Naive thymus-derived CD4-positive, alpha-beta T cell (primary cell): Measurements from ENCODE around the gene SLC44A1. TPM values are rescaled to one million over a fixed set of nuclear protein-coding genes. Genes with fewer than 3 reads are reported as not detected.

Experiments used
- ATAC-seq: fragments of 150-1000 bp; cut with Tn5 transposase; 2 replicates; pipeline ENCODE4 v1.10.0; 2021; ENCODE audit warnings: mild to moderate bottlenecking, moderate library complexity
- CTCF ChIA-PET: fragments of 350-600 bp; sonication (Branson Sonifier 250); formaldehyde crosslinking; loops from one replicate; lab custom pipeline; 2021; ENCODE audit warnings: antibody characterized with exemption; lab: Charles Lee
- POLR2A ChIA-PET: fragments of 350-600 bp; sonication (Branson Sonifier 250); formaldehyde crosslinking; loops from one replicate; lab custom pipeline; 2021; ENCODE audit warnings: antibody characterized with exemption, inconsistent platforms; lab: Charles Lee
- DNase-seq, 9 donors: peaks; one replicate each; pipeline versions ENCODE4 v3.0.0 to v3.0.0-alpha.2; 2020 to 2022; ENCODE audit warnings: mixed read lengths in 1 of 9
- H3K27ac ChIP-seq: one replicate; pipeline ENCODE4 v1.7.0; 2013; ENCODE audit warnings: mild to moderate bottlenecking, low read depth, low read length, moderate library complexity
- H3K27me3 ChIP-seq, 2 donors: one replicate each; pipeline ENCODE4 v1.7.0; 2013; ENCODE audit warnings: low read length in 2 of 2, mild to moderate bottlenecking in 2 of 2, moderate library complexity in 2 of 2; ENCODE audit not compliant: control insufficient read depth in 2 of 2, insufficient read depth in 2 of 2
- H3K36me3 ChIP-seq, 3 experiments: 1 replicate in 2 of 3; 2 replicates in 1 of 3; pipeline ENCODE4 v1.7.0; 2013; ENCODE audit warnings: low read length in 3 of 3, mild to moderate bottlenecking in 3 of 3, moderate library complexity in 1 of 3; ENCODE audit not compliant: insufficient read depth in 3 of 3, control insufficient read depth in 2 of 3
- H3K4me1 ChIP-seq, 2 donors: one replicate each; pipeline ENCODE4 v1.7.0; 2013; ENCODE audit warnings: low read length in 2 of 2, mild to moderate bottlenecking in 2 of 2, moderate library complexity in 1 of 2; ENCODE audit not compliant: control insufficient read depth in 2 of 2, insufficient read depth in 2 of 2
- H3K4me3 ChIP-seq: 2 replicates; pipeline ENCODE4 v1.7.0; 2013; ENCODE audit warnings: mild to moderate bottlenecking, low read length
- H3K9me3 ChIP-seq, 3 experiments: 1 replicate in 2 of 3; 2 replicates in 1 of 3; pipeline ENCODE4 v1.7.0; 2013; ENCODE audit warnings: low read length in 3 of 3; ENCODE audit not compliant: control insufficient read depth in 2 of 3
- H3K27ac Mint-ChIP-seq, 9 donors: one replicate each; pipeline ENCODE4 v1.8.0; 2020 to 2022; ENCODE audit warnings: mixed read lengths in 9 of 9, mild to moderate bottlenecking in 8 of 9, moderate library complexity in 5 of 9, inconsistent platforms in 2 of 9
- H3K27me3 Mint-ChIP-seq, 5 donors: one replicate each; pipeline ENCODE4 v1.8.0; 2021 to 2022; ENCODE audit warnings: mixed read lengths in 5 of 5, mild to moderate bottlenecking in 1 of 5
- H3K36me3 Mint-ChIP-seq, 5 donors: one replicate each; pipeline ENCODE4 v1.8.0; 2020 to 2022; ENCODE audit warnings: mixed read lengths in 5 of 5, mild to moderate bottlenecking in 3 of 5, inconsistent platforms in 1 of 5
- H3K4me1 Mint-ChIP-seq, 7 donors: one replicate each; pipeline ENCODE4 v1.8.0; 2020 to 2022; ENCODE audit warnings: mixed read lengths in 7 of 7, mild to moderate bottlenecking in 3 of 7, inconsistent platforms in 1 of 7
- H3K4me3 Mint-ChIP-seq, 10 donors: one replicate each; pipeline ENCODE4 v1.8.0; 2020 to 2022; ENCODE audit warnings: mild to moderate bottlenecking in 10 of 10, mixed read lengths in 10 of 10, moderate library complexity in 6 of 10, inconsistent platforms in 2 of 10
- H3K9me3 Mint-ChIP-seq, 11 donors: one replicate each; pipeline ENCODE4 v1.8.0; 2020 to 2022; ENCODE audit warnings: mixed read lengths in 11 of 11, mild to moderate bottlenecking in 4 of 11, inconsistent platforms in 1 of 11, moderate library complexity in 1 of 11
- intact Hi-C, 2 donors: fragments of 100-400 bp; cut with micrococcal nuclease; formaldehyde crosslinking; loops; one replicate each; pipeline ENCODE4 v1.15.1; 2023
- polyA plus RNA-seq, 2 donors: library from polyadenylated mRNA; unstranded; fragments of 300-500 nt; fragmentation: Illumina TruSeq; gene quantifications; one replicate each; pipeline ENCODE4 v1.2.3, GENCODE V29; 2021
- total RNA-seq, 6 experiments: library from RNA in 5 of 6; stranded (reverse) in 5 of 6; gene quantifications; 1 replicate in 5 of 6; 2 replicates in 1 of 6; pipeline ENCODE4 v1.2.3 and lab custom pipeline; 2021 to 2026

SLC44A1 gene
- total and polyA plus RNA-seq, 7 experiments from 2014 or later, result 7.7 to 21.8 (median 13.7) TPM

GRCh38 chr9:105282870-105283621 is 38.6 kb downstream of the SLC44A1 start:
- H3K27me3 ChIP-seq, result no peaks in the 10 kb centered on the region
- DNase-seq (no peak), ATAC-seq (no peak)
- peaks cover 0 to 1% (median 0%) of the 10 kb centered on the region in 11 donors for H3K9me3 Mint-ChIP-seq
- no peak overlapping the region for H3K27ac Mint-ChIP-seq
- no peaks in the 10 kb centered on the region for H3K36me3 ChIP-seq
- H3K4me1 ChIP-seq, result no peaks in the 10 kb centered on the region
- H3K36me3 Mint-ChIP-seq, result peaks cover 0 to 8% (median 0%) of the 10 kb centered on the region in 5 donors
- intact Hi-C loops, result no loop called here
- no peaks in the 10 kb centered on the region for H3K27me3 Mint-ChIP-seq
- POLR2A ChIA-PET, result no interaction called here
- H3K9me3 ChIP-seq, result no peaks in the 10 kb centered on the region
- H3K4me1 Mint-ChIP-seq, result peaks cover 0 to 21% (median 12%) of the 10 kb centered on the region in 7 donors
- no peak overlapping the region for H3K4me3 ChIP-seq
- no peak overlapping the region for H3K27ac ChIP-seq
- no peak overlapping the region for H3K4me3 Mint-ChIP-seq
- CTCF ChIA-PET, result interaction anchor here (1.5 kb wide), 1 partner anchor 10 kb away, joined by 3 read pairs; no protein-coding TSS in a partner anchor

- Mint-ChIP-seq H3K4me3 (no peak overlapping the region), H3K36me3 (peaks cover 0 to 8% (median 0%) of the 10 kb centered on the region in 5 donors), H3K9me3 (peaks cover 0 to 1% (median 0%) of the 10 kb centered on the region in 11 donors), H3K27ac (no peak overlapping the region), H3K27me3 (no peaks in the 10 kb centered on the region), H3K4me1 (peaks cover 0 to 21% (median 12%) of the 10 kb centered on the region in 7 donors)
- H3K4me3 ChIP-seq, result no peak overlapping the region
- H3K4me1 ChIP-seq, result no peaks in the 10 kb centered on the region
- H3K9me3 ChIP-seq, result no peaks in the 10 kb centered on the region
- no peak overlapping the region for H3K27ac ChIP-seq
- no peaks in the 10 kb centered on the region for H3K27me3 ChIP-seq
- intact Hi-C loops, result no loop called here
- H3K36me3 ChIP-seq, result no peaks in the 10 kb centered on the region
- DNase-seq (no peak), ATAC-seq (no peak)
- CTCF ChIA-PET, result no interaction called here
- POLR2A ChIA-PET, result no interaction called here
These were observed 39.3 kb downstream of the SLC44A1 start for GRCh38 chr9:105283795-105284194.

GRCh38 chr9:105284463-105284862 is 40.0 kb downstream of the SLC44A1 start:
- H3K4me3 Mint-ChIP-seq, result no peak overlapping the region
- CTCF ChIA-PET, result no interaction called here
- peaks cover 0 to 21% (median 12%) of the 10 kb centered on the region in 7 donors for H3K4me1 Mint-ChIP-seq
- Histone ChIP-seq H3K36me3 (no peaks in the 10 kb centered on the region), H3K4me3 (no peak overlapping the region), H3K27me3 (no peaks in the 10 kb centered on the region), H3K4me1 (no peaks in the 10 kb centered on the region), H3K27ac (no peak overlapping the region), H3K9me3 (no peaks in the 10 kb centered on the region)
- DNase-seq, result no peak
- intact Hi-C loops, result no loop called here
- H3K36me3 Mint-ChIP-seq, result peaks cover 0 to 8% (median 0%) of the 10 kb centered on the region in 5 donors
- POLR2A ChIA-PET, result no interaction called here
- no peak overlapping the region for H3K27ac Mint-ChIP-seq
- peaks cover 0 to 1% (median 0%) of the 10 kb centered on the region in 11 donors for H3K9me3 Mint-ChIP-seq
- ATAC-seq, result no peak
- no peaks in the 10 kb centered on the region for H3K27me3 Mint-ChIP-seq

- ATAC-seq (no peak), DNase-seq (no peak)
- Histone ChIP-seq H3K4me3 (no peak overlapping the region), H3K36me3 (no peaks in the 10 kb centered on the region), H3K27me3 (no peaks in the 10 kb centered on the region), H3K4me1 (no peaks in the 10 kb centered on the region), H3K27ac (no peak overlapping the region), H3K9me3 (no peaks in the 10 kb centered on the region)
- ChIA-PET POLR2A (no interaction called here), CTCF (no interaction called here)
- Mint-ChIP-seq H3K36me3 (peaks cover 0 to 5% (median 0%) of the 10 kb centered on the region in 5 donors), H3K4me1 (peaks cover 0 to 21% (median 12%) of the 10 kb centered on the region in 7 donors), H3K27ac (no peak overlapping the region), H3K9me3 (no peaks in the 10 kb centered on the region), H3K4me3 (no peak overlapping the region), H3K27me3 (no peaks in the 10 kb centered on the region)
- intact Hi-C loops, result no loop called here
These were observed 41.6 kb downstream of the SLC44A1 start for GRCh38 chr9:105286098-105286497.

GRCh38 chr9:105289305-105289704 is 44.9 kb downstream of the SLC44A1 start:
- Mint-ChIP-seq H3K4me3 (no peak overlapping the region), H3K9me3 (no peaks in the 10 kb centered on the region), H3K36me3 (peaks cover 0 to 5% (median 0%) of the 10 kb centered on the region in 5 donors), H3K4me1 (peaks cover 2 to 28% (median 14%) of the 10 kb centered on the region in 7 donors), H3K27ac (no peak overlapping the region), H3K27me3 (peaks cover 0 to 1% (median 0%) of the 10 kb centered on the region in 5 donors)
- Histone ChIP-seq H3K27ac (no peak overlapping the region), H3K4me3 (no peak overlapping the region), H3K4me1 (peaks cover 0 to 2% of the 10 kb centered on the region in 2 donors), H3K9me3 (no peaks in the 10 kb centered on the region), H3K27me3 (no peaks in the 10 kb centered on the region), H3K36me3 (no peaks in the 10 kb centered on the region)
- CTCF ChIA-PET, result no interaction called here
- intact Hi-C loops, result no loop called here
- no peak for ATAC-seq
- no peak for DNase-seq
- POLR2A ChIA-PET, result no interaction called here

- H3K4me1 ChIP-seq, result peaks cover 0 to 4% of the 10 kb centered on the region in 2 donors
- H3K36me3 ChIP-seq, result no peaks in the 10 kb centered on the region
- intact Hi-C loops, result loop anchor here in 1 of 2 donors (5.0 kb wide), 1 partner anchor 43 kb away; no protein-coding TSS in a partner anchor
- H3K4me3 Mint-ChIP-seq, result no peak overlapping the region
- no peaks in the 10 kb centered on the region for H3K9me3 ChIP-seq
- no peak overlapping the region for H3K27ac Mint-ChIP-seq
- peaks cover 8 to 32% (median 23%) of the 10 kb centered on the region in 7 donors for H3K4me1 Mint-ChIP-seq
- DNase-seq, result no peak
- peaks cover 0 to 5% (median 0%) of the 10 kb centered on the region in 5 donors for H3K36me3 Mint-ChIP-seq
- no peak overlapping the region for H3K4me3 ChIP-seq
- ChIA-PET POLR2A (no interaction called here), CTCF (no interaction called here)
- ATAC-seq, result no peak
- no peak overlapping the region for H3K27ac ChIP-seq
- H3K9me3 Mint-ChIP-seq, result no peaks in the 10 kb centered on the region
- H3K27me3 ChIP-seq, result no peaks in the 10 kb centered on the region
- H3K27me3 Mint-ChIP-seq, result peaks cover 0 to 3% (median 0%) of the 10 kb centered on the region in 5 donors
These were observed 46.0 kb downstream of the SLC44A1 start for GRCh38 chr9:105290418-105290817.
